Measurements from ENCODE around the gene CYFIP2.

CYFIP2 gene

GRCh38 chr5:157253547-157253946, 12.4 kb upstream of the CYFIP2 start:
- H3K4me3 ChIP-seq (ENCODE audit: low read depth, low read length), result no peak overlapping the region

- H3K4me3 ChIP-seq (ENCODE audit: low read depth, low read length), result no peak overlapping the region
Observed at GRCh38 chr5:157258450-157258849, 7.5 kb upstream of the CYFIP2 start.

- no peak overlapping the region for H3K4me3 ChIP-seq (ENCODE audit: low read depth, low read length)
Observed at GRCh38 chr5:157259699-157260098, 6.2 kb upstream of the CYFIP2 start.

- no peak overlapping the region for H3K4me3 ChIP-seq (ENCODE audit: low read depth, low read length)
Observed at GRCh38 chr5:157263496-157264090, 2.3 kb upstream of the CYFIP2 start.

DNA sequence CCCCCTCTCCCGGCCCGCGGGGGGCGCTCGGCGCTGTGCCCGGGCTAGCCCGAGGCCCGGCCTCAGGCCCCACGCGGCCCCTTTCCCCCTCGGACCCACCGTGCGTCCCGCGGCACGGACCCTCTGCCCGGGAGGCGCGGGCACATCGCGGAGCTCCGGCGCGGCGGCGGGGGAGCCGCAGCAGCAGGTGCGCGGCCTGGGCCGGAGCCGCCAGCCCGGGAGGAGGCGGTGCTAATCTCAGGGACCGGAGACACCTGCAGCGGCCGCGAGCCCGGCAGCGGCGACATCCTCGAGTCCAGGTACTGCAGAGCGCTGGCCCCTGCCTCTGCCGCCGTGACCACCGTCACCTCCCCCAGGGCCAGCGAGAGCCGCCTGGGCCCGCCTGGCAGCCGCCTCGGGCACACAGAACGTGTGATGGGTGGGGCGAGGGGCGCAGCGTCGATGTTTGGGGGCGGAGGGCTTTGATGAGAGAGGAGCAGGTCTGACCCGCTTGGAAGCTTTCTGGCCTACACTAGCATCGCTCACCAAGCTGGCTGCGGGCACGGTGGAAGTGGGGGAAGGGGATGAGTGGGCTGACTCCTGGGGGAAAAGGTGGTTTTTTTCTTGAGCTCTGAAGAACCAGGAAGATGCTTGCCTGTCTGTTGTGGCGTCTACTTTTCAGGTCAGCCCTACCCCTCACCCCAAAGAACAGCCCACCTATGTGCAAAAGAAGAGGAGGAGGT, 524 bp downstream of the CYFIP2 start:
- peak overlapping the region; percentile 55 for H3K4me3 ChIP-seq (ENCODE audit: low read depth, low read length)

DNA sequence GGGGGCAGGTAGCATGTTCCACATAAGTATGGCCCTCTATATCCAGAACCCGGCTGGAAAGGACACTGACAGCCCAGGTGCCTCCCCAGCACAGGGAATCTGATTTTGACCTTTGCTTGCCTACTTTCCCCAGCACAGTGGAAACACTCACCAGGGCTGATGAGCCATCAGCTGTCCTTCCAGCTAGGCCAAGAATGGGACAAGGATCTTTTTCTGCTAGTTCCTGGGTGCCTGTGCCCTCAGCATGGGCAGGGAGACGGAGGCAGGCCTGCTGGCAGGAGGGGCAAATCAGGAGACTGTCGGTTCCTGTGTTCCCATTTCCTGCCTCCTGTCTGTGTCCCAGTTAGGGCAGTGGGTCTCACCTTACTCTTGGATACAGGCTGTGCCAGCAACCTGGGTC, 1.1 kb downstream of the CYFIP2 start:
- peak overlapping the region; percentile 55 for H3K4me3 ChIP-seq (ENCODE audit: low read depth, low read length)

- no peak overlapping the region for H3K4me3 ChIP-seq (ENCODE audit: low read depth, low read length)
Observed at GRCh38 chr5:157267761-157268480, 2.0 kb downstream of the CYFIP2 start.

GRCh38 chr5:157269165-157269671, 3.3 kb downstream of the CYFIP2 start:
- no peak overlapping the region for H3K4me3 ChIP-seq (ENCODE audit: low read depth, low read length)

- H3K4me3 ChIP-seq (ENCODE audit: low read depth, low read length), result no peak overlapping the region
Observed at GRCh38 chr5:157269761-157270272, 3.9 kb downstream of the CYFIP2 start.

DNA sequence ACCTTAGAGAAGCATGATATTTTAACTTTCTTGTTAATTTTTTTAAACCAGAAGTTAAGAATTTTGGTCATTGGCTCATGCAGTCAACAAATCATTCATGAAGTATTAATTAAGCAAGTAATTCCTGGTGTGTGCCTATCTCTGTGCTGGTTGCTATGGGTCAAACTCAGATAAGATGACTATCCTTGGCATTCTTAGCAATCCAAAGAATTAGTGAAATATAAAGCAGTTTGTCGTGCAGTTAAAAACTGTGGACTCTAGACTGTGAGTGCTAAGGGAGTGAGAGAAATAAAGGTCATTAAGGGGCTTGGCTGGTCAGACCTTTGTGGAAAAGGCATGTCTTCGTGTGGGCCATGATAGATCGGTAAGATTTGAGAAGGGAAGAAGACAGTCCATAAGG, 4.8 kb downstream of the CYFIP2 start:
- H3K4me3 ChIP-seq (ENCODE audit: low read depth, low read length), result no peak overlapping the region

DNA sequence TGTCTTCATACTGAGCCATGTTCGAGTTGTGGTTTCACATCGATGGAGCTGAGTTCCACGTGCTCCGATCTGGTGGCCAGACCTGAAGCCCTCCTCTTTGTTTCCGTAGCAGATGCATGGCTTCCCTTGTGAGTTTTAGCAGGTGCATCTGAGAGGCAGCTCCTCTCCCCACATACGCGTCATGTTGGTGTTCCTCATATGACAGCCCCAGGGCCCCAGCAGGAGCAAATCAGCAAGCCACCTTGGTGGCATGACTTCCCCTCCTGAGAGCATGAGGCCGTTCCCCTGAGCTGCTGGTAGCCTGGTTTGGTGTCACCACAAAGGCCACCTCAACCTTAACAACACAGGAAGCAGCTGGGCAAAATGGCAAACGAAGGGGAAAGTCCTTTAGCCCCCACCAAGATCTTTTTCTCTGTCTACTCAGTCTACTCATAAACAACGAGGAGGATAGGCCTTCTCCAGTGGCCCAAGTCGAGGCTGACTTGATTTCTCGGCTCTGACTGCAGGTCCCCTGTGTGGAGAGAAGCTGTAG, 5.9 kb downstream of the CYFIP2 start:
- H3K4me3 ChIP-seq (ENCODE audit: low read depth, low read length), result no peak overlapping the region

- H3K4me3 ChIP-seq (ENCODE audit: low read depth, low read length), result no peak overlapping the region
Observed at GRCh38 chr5:157273131-157273556, 7.2 kb downstream of the CYFIP2 start.

GRCh38 chr5:157275403-157275802, 9.5 kb downstream of the CYFIP2 start:
- H3K4me3 ChIP-seq (ENCODE audit: low read depth, low read length), result no peak overlapping the region

- H3K4me3 ChIP-seq (ENCODE audit: low read depth, low read length), result no peak overlapping the region
Observed at GRCh38 chr5:157278319-157279037, 12.6 kb downstream of the CYFIP2 start.

DNA sequence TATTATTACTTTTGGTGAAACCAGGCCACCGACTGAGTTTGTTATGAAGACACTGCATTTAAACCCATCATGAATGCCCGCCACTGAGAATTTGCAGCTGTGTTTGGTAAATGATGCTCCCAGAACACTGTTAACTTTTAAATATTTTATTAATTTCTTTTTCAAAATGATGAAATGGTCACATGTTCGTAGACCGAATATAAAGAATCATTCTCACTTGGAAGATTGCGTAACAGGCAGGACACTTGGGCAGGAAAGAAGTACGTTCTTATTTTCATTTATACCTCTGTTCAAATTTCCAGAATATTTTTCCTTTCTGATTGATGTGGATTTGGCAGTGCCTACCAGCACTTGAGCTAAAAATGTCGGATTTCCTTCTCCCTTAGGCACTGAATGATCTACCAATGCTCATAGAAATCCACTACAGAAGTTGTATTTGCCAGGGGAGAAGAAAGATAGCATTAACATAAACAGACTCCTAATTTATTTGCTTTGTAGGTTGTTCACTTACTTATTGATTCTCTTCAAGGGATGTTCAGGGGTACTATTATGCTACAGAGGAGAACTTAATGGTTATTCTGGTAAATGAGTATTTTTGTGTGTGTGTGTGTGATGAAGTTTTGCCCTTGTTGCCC, 13.8 kb downstream of the CYFIP2 start:
- no peak overlapping the region for H3K4me3 ChIP-seq (ENCODE audit: low read depth, low read length)

DNA sequence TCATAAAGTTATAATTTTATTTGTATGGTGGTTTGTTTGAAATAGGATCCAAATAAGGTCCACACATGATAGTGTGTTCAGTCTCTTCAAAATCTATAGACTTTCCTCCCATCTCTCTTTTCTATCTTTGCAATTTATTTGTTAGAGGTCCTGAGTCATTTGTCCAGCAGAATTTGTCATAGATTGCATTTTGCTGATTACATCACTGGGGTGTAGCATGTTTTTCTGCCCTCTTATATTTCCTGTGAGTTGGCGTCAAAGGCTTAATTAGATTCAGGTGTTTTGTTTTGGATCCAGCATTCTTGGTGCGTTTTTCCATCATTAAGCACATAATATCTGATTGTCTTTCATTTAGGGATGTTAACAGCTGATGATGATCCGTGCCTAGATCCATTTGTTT, 15.0 kb downstream of the CYFIP2 start:
- H3K4me3 ChIP-seq (ENCODE audit: low read depth, low read length), result no peak overlapping the region

GRCh38 chr5:157282150-157282549, 16.2 kb downstream of the CYFIP2 start:
- no peak overlapping the region for H3K4me3 ChIP-seq (ENCODE audit: low read depth, low read length)

DNA sequence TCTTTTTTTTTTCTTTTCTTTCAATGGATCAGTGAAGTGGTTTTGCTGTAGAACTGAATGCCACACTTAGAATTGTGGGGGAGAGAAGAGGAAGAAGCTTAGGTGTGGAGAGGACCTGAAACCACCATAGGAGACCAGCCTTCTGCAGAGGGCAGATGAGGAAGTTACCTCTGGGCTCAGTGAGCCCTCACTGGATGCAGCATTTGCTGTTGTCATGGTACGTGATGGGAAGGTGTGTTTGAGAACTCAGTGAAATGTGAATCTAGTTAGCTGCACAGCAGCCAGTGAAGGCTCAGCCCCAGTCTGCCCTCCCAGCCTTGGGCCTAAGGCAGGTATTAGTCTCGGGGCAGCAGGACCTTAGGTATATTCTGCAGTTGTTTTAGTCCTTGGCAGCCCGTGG, 17.5 kb downstream of the CYFIP2 start:
- H3K4me3 ChIP-seq (ENCODE audit: low read depth, low read length), result no peak overlapping the region

DNA sequence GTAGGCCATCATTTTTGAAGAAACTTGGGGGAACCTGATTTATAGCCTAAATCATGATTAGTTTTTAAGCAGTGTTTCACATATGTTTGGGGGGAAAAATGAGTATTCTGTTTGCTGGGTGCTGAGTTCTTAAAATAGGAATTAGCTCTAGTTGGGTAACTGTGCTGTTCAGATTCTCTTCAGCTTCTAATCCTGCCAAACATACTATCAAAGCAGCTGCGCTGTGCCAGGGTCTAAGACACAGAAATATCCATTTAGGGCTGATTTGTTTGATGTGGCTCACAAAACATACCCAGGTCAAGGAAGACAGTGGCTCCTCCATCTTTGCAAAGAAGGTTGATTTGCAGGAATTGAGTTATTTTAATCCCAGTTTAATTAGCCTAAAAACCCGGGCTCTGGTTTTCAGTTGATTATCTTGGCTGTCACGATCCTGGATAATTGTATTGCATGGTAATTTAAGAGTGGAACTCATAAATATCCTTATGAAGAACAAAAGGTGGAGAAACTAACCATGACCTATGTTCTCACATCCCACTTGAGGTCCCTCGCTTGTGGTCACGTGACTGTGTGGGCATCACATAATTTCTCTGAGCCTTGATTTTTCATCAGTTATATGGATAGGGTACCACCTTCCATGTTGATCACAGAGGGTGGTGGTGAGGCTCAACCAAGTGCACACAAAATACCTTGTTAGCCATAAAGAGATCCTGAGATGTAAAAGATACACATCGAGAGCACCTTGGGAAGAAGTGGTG, 18.7 kb downstream of the CYFIP2 start:
- H3K4me3 ChIP-seq (ENCODE audit: low read depth, low read length), result no peak overlapping the region

Data from iPS-11a (cell line).